ENCODE data around the gene HOXB3.

Gene HOXB3

GRCh38 chr17:48555258-48556228, 34.5 kb downstream of the HOXB3 start:
- no peak for DNase-seq

- DNase-seq = no peak
Observed at GRCh38 chr17:48554412-48555257, 35.4 kb downstream of the HOXB3 start.

GRCh38 chr17:48553826-48554225, 36.2 kb downstream of the HOXB3 start:
- DNase-seq = no peak

DNA sequence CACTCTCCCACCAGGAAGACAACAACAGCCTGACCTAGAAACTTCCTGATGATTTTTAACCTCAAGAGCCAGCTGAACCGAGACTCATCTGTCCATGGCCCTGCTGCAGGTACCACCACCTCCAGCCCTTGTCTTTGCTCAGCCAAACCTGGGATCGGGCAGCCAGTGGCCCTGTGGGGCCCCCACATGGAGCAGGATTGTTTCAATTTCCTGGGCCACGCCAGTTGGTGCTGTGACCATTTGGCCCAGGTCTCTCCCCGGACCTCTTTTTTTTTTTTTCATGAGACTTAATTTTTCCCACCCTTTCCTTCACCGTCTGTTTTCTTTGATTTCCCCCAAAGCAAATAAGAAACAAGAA, 36.9 kb downstream of the HOXB3 start:
- no peak for DNase-seq

DNA sequence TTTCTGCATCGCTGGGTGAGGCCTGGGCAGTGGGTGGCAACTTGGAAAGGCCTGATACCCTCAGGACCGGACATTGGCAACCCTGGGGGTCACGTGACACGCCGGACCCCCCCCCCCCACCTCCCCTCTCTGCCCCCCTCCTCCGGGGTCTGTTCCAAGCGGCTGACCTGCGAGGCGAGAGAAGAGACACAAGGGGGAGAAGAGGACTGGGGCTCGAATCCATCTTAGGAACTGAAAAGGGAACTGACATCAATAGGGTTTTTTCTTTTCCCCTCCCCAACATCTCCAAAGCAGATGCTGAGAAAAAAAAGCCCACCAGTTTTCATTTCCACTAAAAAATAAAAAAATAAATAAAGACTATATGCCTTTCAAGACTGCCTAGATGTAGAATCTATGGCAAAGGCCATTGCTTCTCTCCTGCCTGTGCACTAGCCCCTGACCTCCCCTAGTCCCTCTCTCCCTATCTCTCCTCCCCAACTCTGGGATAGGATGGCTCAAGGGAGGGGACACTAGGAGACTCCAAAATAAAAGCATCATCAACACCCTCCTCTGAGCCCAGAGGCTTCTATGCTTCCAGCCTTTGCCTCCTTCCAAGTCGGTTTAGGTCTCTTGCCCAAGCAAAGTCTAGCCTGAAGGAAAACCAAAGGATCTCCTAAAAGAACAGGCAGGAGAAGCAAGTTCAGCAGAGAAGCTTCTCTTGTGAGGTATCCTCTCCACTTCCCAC, 37.4 kb downstream of the HOXB3 start:
- no peak for DNase-seq

DNA sequence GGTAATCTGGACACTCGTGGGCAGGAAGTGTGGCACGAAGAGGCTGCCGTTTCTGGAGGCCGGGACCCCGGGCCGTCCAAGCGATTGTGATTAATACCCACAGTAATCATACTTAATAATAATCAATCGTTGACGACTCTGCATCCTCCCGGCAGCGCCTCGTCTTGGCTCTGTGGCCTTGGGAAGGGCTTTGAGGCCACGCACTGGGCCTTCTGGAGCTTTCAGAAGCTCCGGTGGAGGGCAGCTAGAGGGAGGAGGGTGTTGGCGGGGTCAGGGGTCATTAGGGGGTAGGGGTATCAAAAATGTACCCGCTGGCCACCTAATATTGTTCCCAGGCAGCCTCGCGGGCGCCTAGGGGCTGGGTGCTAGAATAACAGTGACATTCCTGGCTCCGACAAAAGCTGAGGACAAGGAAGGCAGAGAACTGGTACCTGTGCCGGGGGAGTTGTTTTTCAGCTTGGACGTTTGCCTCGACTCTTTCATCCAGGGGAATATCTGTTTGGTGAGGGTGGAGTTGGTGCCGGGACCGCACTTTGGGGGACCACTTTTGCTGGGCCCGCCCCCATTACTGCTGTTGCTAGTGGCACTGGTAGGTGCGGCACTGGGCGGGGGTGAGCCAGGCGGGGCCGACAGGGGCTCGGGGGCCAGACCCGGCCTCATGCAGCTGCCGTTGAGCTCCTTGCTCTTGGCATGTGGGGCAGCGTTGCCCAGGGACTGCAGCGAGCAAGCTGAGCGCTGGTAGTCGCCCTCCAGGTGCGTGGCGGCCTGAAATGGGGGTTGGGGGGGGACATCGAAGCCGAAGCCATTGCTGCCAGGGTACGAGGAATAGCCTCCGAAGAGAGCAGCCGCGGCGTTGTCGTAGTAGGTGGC, 38.2 kb downstream of the HOXB3 start:
- no peak for DNase-seq

- no peak for DNase-seq
Observed at GRCh38 chr17:48551214-48551555, 38.9 kb downstream of the HOXB3 start.

DNA sequence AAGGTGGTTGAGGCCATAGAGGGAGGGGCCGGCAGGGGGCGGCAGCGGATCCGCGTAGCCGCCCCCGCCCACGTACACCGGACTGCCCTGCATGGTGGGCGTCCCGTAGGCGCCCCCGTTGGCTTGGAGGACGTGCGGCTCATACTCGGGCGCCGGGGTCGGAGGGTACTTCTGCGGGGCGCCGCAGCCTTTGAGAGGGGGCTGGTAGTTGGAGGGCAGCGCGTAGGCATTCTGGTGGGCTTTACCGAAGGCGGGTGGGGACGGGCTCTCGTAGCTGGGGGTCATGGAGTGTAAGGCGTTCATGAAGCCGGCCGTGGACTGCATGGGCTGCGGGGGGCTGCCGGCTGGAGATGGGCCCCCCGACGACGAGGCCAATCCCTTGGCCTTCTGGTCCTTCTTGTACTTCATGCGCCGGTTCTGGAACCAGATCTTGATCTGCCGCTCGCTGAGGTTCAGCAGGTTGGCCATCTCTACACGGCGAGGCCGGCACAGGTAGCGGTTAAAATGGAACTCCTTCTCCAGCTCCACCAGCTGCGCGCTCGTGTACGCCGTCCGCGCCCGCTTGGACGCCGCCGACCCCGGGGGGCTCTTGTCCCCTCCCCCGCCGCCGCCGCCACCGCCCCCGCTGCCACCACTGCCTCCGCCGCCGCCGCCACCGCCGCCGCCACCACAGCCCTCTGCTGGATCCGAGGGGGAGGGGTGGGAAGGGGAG, 39.4 kb downstream of the HOXB3 start:
- DNase-seq = no peak

DNA sequence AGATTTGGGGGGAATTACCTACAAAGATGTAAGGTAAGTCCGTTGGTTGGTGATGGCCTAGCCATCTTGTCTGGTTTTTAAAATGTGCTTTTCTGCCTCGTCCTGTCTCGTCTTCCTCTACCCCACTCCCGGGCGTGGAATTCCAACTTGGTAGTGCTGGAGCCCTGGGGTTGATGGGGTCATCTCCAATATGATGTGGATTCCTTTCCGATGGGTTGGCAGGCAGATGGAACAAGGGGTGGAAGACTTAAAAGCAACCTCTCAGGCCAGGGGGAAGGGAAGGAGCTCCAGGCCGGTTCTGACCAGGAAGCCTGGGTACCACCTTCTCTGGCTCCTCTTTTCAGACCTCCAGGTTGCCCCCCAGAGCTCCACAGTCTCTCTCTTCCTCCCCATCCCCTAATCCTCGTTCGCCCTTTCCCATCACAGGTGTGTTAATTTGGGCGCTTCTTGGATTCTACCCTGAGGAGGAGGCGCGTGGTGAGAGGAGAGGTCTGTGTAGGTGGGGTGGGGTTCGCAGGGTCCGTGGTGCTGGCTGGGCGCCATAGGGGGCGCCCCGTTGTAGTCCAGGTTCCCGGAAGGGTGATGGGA, 40.0 kb downstream of the HOXB3 start:
- DNase-seq = no peak

GRCh38 chr17:48549281-48549630, 40.8 kb downstream of the HOXB3 start:
- no peak for DNase-seq

- no peak for DNase-seq
Observed at GRCh38 chr17:48548523-48549280, 41.3 kb downstream of the HOXB3 start.

DNA sequence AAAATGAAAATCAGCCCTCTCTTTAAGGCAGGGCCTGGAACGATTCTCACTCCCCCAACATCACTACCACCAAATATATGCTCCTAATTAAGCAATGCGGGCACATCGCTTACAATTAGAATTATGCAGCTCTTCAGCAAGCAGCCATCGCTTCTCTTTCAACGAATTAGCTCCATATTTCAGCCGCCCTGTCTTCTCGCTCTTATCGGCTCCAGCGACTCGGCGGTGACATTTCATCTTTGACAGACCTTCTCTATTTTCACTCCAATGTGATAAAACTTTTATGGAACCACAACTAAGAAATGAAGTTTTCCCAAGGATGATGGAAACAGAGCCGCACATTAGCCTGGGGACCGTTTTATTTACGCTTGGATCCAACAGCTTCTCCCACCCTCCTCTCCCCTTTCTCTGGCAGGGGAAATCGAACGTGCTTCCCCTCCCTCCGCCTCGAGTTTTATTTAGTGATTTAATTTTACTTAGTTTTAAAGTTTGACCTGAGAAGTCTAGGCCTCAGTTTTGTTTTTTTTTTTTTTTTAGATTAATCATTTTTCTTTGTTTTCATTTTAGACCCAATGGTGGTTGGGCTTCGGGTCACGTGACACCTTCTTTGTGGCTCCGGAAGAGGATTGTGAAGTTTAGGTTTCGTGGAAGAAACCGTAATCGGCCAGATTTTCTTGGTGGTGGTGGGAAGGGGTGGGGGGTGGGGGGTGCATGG, 42.1 kb downstream of the HOXB3 start:
- no peak for DNase-seq

DNA sequence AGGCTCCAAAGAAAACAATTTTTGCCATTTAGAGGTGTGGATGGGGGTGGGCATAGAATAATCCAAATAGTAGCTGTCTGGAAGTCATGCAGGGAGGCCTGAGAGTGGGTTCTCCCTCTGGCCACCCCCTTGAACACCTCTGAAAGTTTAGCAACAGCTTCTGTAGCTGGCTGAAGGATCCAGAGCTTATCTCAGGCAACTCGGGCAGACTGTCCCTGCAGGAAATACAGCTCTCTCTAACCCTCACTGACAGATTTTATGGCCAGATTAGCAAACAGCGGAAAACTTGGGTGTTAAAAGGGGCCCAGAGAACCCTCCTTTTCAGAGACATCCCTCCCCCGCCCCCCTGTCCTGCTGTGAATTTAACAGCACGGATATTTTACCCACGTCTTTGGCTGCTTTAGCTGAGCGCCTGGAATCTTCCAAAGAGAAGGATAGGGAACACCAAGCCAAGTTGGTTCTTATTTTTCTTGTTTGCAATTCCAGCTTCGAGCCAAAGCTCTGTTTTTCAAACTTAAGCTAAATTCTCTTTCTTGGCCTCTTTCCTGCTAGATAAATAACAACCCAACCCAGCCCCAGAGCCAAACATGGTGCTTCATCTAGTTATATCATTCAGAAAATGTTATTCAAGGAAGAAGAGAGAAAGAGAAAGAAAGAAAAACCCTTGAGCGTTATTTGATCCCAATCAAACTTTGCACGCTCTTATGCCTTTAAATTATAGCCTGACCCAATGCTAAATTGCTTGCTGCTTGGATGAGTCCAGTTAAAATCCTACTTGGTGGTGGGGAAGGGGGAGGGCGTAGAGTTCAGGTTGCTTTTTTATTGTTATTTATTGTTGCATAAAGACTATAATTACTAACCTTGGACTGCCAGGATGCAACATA, 42.9 kb downstream of the HOXB3 start:
- DNase-seq = peak; percentile 60

DNA sequence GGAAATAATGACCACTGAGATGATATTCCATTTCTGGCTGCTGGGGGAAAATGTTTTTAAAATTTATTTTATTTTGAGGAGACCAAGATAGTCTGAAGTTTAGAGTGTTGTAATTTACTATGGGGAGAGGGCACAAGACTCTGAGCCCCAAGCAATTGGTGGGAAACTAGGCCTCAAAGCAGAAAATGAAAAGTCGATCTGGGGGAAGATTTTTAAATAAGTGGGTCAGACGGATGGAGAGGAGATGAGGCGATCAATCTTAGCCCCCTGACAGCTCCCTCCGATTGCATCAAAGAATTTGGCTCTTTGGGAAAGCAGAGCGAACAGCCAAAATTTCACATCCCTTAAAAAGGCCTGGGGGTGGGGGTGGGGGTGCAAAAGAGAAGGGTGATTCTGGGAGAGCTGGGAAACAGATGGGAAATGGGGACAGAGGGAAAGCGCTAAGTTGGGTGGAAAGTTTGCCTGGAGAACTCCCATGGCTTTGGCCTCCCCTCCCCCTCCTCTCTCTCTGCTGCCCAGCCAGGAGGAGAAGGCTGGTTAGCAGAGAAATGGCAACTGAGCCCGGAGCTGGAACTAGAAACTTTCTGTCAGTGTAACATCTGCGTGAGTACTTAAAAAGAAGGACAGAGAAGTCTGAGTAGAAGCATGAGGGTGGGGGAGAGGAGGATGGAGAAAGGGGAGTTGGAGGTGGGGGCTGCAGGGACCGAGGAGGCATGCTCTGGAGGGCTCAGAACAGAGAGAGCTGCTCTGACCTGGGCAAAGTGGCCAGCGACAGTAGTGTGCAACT, 43.7 kb downstream of the HOXB3 start:
- peak; percentile 71 for DNase-seq

GRCh38 chr17:48545539-48545938, 44.5 kb downstream of the HOXB3 start:
- DNase-seq = no peak

DNA sequence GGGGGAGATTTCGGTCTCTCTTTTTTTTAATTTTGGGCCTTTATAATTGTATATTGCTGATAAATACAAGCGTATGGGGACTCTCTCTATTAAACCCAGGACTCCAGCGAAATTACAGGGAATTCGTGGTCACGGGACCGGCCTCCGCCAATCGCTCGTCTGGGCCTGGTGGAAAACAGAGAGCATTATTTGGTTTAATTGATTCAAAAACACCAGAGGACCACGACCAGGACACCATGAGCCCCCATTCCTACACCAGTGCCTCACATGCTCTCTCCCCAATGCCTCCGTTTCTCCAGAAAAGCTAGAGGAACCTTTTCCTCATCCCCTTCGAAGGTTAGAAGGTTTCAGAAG, 45.0 kb downstream of the HOXB3 start, which contains the start of gene HOXB2:
Gene HOXB2 (minus strand): TSS at position 88 of the 354 bp plus-strand sequence. CDS start 198 bp downstream, outside the sequence.
- no peak for DNase-seq

DNA sequence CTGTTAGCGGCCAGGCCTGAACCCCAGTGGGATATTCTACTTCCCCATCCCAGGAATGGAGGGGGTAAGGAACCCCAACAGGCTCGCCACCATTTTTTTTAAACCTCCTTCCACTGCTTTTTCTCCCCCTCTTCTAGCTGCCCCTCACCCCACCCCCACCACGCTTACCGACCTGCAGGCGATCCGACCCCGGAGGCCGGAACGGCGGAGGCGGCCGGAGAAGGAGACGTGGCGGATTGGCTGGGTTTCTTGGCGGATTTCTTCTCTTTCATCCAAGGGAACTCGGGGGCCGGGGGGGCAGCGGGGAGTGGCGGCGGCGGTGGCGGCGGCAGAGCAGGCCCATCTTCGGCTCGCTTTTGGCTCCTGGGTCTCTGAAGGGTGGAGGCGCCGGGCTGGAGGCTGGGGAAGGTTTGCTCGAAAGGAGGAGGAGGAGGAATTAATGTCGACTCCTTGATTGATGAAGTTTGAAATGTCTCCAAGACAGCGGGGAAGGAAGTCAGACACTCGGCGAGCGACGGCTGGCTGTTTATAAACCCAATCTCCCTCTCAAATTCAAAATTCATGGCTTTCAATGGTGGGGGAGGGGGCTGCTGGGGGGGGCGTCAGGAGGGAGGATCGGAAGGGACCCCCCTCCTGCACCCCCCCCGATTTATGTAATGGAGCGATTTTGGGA, 45.6 kb downstream of the HOXB3 start:
- DNase-seq = peak; percentile 91

All from right hindlimb (tissue), 1 donor.